ENCODE measurements around the gene TRHDE. TPM values are rescaled to one million over a fixed set of nuclear protein-coding genes. Genes with fewer than 3 reads are reported as not detected.

TRHDE gene
- total RNA-seq, 1 experiment from 2014 or later: 24.5 TPM

- Histone ChIP-seq H3K4me3 (ENCODE audit: low read depth, low read length, poor library complexity, severe bottlenecking) (no peak overlapping the region), H3K27me3 (replicated peaks; ENCODE audit: insufficient read depth, low read depth, low read length, poor library complexity) (no peaks in the 10 kb centered on the region), H3K4me1 (ENCODE audit: insufficient read depth, low read length, poor library complexity, severe bottlenecking) (no peaks in the 10 kb centered on the region), H3K27ac (ENCODE audit: low read depth, low read length, poor library complexity, severe bottlenecking) (no peak overlapping the region), H3K9me3 (ENCODE audit: low read depth, low read length, poor library complexity, severe bottlenecking) (peaks cover 10% of the 10 kb centered on the region), H3K36me3 (ENCODE audit: insufficient read depth, low read length, poor library complexity, severe bottlenecking) (no peaks in the 10 kb centered on the region)
- BruUV-seq (replicated peaks): no TSS peak
- intact Hi-C loops (cut with micrococcal nuclease; ENCODE audit: unreplicated experiment): no loop called here
- TF ChIP-seq EZH2 (IDR thresholded peaks at IDR 0.05; ENCODE audit: borderline replicate concordance, low read depth, low read length, poor library complexity, severe bottlenecking): no peak
- no peak for TF ChIP-seq CTCF (conservative IDR thresholded peaks at IDR 0.05; ENCODE audit: low read depth, low read length)
- POLR2A ChIA-PET (ENCODE audit: low non-redundant PET): no interaction called here
- no peak for DNase-seq (ENCODE audit: low spot score)
- CTCF ChIA-PET: no interaction called here
These were observed 162.8 kb downstream of the TRHDE start for GRCh38 chr12:72434999-72435398.

- TF ChIP-seq EZH2 (IDR thresholded peaks at IDR 0.05; ENCODE audit: borderline replicate concordance, low read depth, low read length, poor library complexity, severe bottlenecking) (no peak), CTCF (conservative IDR thresholded peaks at IDR 0.05; ENCODE audit: low read depth, low read length) (no peak)
- Histone ChIP-seq H3K27me3 (replicated peaks; ENCODE audit: insufficient read depth, low read depth, low read length, poor library complexity) (no peaks in the 10 kb centered on the region), H3K4me3 (ENCODE audit: low read depth, low read length, poor library complexity, severe bottlenecking) (no peak overlapping the region), H3K9me3 (ENCODE audit: low read depth, low read length, poor library complexity, severe bottlenecking) (peaks cover 10% of the 10 kb centered on the region), H3K36me3 (ENCODE audit: insufficient read depth, low read length, poor library complexity, severe bottlenecking) (no peaks in the 10 kb centered on the region), H3K4me1 (ENCODE audit: insufficient read depth, low read length, poor library complexity, severe bottlenecking) (peaks cover 30% of the 10 kb centered on the region), H3K27ac (ENCODE audit: low read depth, low read length, poor library complexity, severe bottlenecking) (no peak overlapping the region)
- ChIA-PET POLR2A (ENCODE audit: low non-redundant PET) (no interaction called here), CTCF (no interaction called here)
- intact Hi-C loops (cut with micrococcal nuclease; ENCODE audit: unreplicated experiment): no loop called here
- BruUV-seq (replicated peaks): no TSS peak
- no peak for DNase-seq (ENCODE audit: low spot score)
These were observed 170.0 kb downstream of the TRHDE start for GRCh38 chr12:72442217-72442616.

GRCh38 chr12:72444125-72444524 is 172.0 kb downstream of the TRHDE start:
- ChIA-PET CTCF (no interaction called here), POLR2A (ENCODE audit: low non-redundant PET) (no interaction called here)
- intact Hi-C loops (cut with micrococcal nuclease; ENCODE audit: unreplicated experiment): no loop called here
- no TSS peak for BruUV-seq (replicated peaks)
- Histone ChIP-seq H3K9me3 (ENCODE audit: low read depth, low read length, poor library complexity, severe bottlenecking) (peaks cover 2% of the 10 kb centered on the region), H3K4me1 (ENCODE audit: insufficient read depth, low read length, poor library complexity, severe bottlenecking) (peaks cover 45% of the 10 kb centered on the region), H3K36me3 (ENCODE audit: insufficient read depth, low read length, poor library complexity, severe bottlenecking) (no peaks in the 10 kb centered on the region), H3K27ac (ENCODE audit: low read depth, low read length, poor library complexity, severe bottlenecking) (peak overlapping the region; percentile 55), H3K27me3 (replicated peaks; ENCODE audit: insufficient read depth, low read depth, low read length, poor library complexity) (no peaks in the 10 kb centered on the region), H3K4me3 (ENCODE audit: low read depth, low read length, poor library complexity, severe bottlenecking) (no peak overlapping the region)
- TF ChIP-seq EZH2 (IDR thresholded peaks at IDR 0.05; ENCODE audit: borderline replicate concordance, low read depth, low read length, poor library complexity, severe bottlenecking): no peak
- TF ChIP-seq CTCF (conservative IDR thresholded peaks at IDR 0.05; ENCODE audit: low read depth, low read length): no peak
- DNase-seq (ENCODE audit: low spot score): peak; percentile 79
